SH-SY5Y (cell line): ENCODE results near the gene TTC31.

Source experiments
- GATA2 ChIP-seq: IDR thresholded peaks from 2 replicates; pipeline ENCODE4 v1.6.1; 2011; ENCODE audit warnings: mild to moderate bottlenecking, low read depth, low read length
- GATA3 ChIP-seq: IDR thresholded peaks from 2 replicates; pipeline ENCODE4 v1.6.1; 2011; ENCODE audit warnings: low read depth, mild to moderate bottlenecking, low read length, moderate library complexity

The TTC31 gene

GRCh38 chr2:74482801-74483674, at the start of gene TTC31, which contains the start of gene CCDC142:
TSS of gene TTC31 (plus strand) at chr2:74483081. CDS start at chr2:74483096, 15 bp downstream.
TSS of gene CCDC142 (minus strand) at chr2:74482998. CDS start at chr2:74482837, 161 bp downstream.
- TF ChIP-seq GATA3 (no peak), GATA2 (0 out of 2 replicates have a peak, but pooled peaks have one; percentile 30)

GRCh38 chr2:74436111-74436805, 46.6 kb upstream of the TTC31 start:
- TF ChIP-seq GATA2 = no peak
- no peak for TF ChIP-seq GATA3

GRCh38 chr2:74436848-74437695, 45.8 kb upstream of the TTC31 start:
- TF ChIP-seq GATA2 = no peak
- no peak for TF ChIP-seq GATA3

- TF ChIP-seq GATA3 = no peak
- TF ChIP-seq GATA2 = no peak
Measured at GRCh38 chr2:74438248-74438647, 44.6 kb upstream of the TTC31 start.

GRCh38 chr2:74439373-74439772, 43.5 kb upstream of the TTC31 start:
- no peak for TF ChIP-seq GATA3
- no peak for TF ChIP-seq GATA2

- no peak for TF ChIP-seq GATA2
- TF ChIP-seq GATA3 = no peak
Measured at GRCh38 chr2:74439803-74440377, 43.0 kb upstream of the TTC31 start.

GRCh38 chr2:74440378-74441169, 42.3 kb upstream of the TTC31 start:
- TF ChIP-seq GATA2 (no peak), GATA3 (no peak)

- TF ChIP-seq GATA3 (no peak), GATA2 (no peak)
Measured at GRCh38 chr2:74441170-74441689, 41.7 kb upstream of the TTC31 start.

GRCh38 chr2:74441690-74442482, 41.0 kb upstream of the TTC31 start, which contains the start of gene RTKN:
TSS of gene RTKN (minus strand) at chr2:74441937. CDS start at chr2:74441816, 121 bp downstream.
- TF ChIP-seq GATA2 = no peak
- no peak for TF ChIP-seq GATA3

- TF ChIP-seq GATA2 (no peak), GATA3 (no peak)
Measured at GRCh38 chr2:74444498-74445318, 38.2 kb upstream of the TTC31 start.

- no peak for TF ChIP-seq GATA2
- no peak for TF ChIP-seq GATA3
Measured at GRCh38 chr2:74447230-74447999, 35.5 kb upstream of the TTC31 start.
